Activated B cell treated with CpG ODN at 0.5 μM for 24 hours (primary cell): ENCODE results near the gene ELOVL6. TPM values are rescaled to one million over a fixed set of nuclear protein-coding genes. Genes with fewer than 3 reads are reported as not detected.

ENCODE experiments used
- ATAC-seq: fragments of 200-7000 bp; cut with Tn5 transposase; one replicate; pipeline ENCODE4 v1.10.0; 2021; ENCODE audit warnings: low read depth, mild to moderate bottlenecking, moderate library complexity
- CTCF ChIA-PET: fragments of 350-600 bp; sonication (Branson Sonifier 250); formaldehyde crosslinking; loops from one replicate; lab custom pipeline; 2021; ENCODE audit warnings: antibody characterized with exemption; lab: Charles Lee
- POLR2A ChIA-PET: fragments of 350-600 bp; sonication (Branson Sonifier 250); formaldehyde crosslinking; loops from one replicate; lab custom pipeline; 2021; ENCODE audit warnings: antibody characterized with exemption; lab: Charles Lee
- DNase-seq: peaks from one replicate; pipeline ENCODE4 v3.0.0; 2022
- H3K27ac Mint-ChIP-seq: one replicate; pipeline ENCODE4 v1.8.0; 2020; ENCODE audit warnings: mixed read lengths
- H3K27me3 Mint-ChIP-seq: one replicate; pipeline ENCODE4 v1.8.0; 2021; ENCODE audit warnings: mixed read lengths
- H3K36me3 Mint-ChIP-seq: one replicate; pipeline ENCODE4 v1.8.0; 2021; ENCODE audit warnings: low read depth, mixed read lengths
- H3K4me1 Mint-ChIP-seq: one replicate; pipeline ENCODE4 v1.8.0; 2021; ENCODE audit warnings: mixed read lengths
- H3K4me3 Mint-ChIP-seq: one replicate; pipeline ENCODE4 v1.8.0; 2020; ENCODE audit warnings: mild to moderate bottlenecking, mixed read lengths
- H3K9me3 Mint-ChIP-seq: one replicate; pipeline ENCODE4 v1.8.0; 2020; ENCODE audit warnings: mixed read lengths
- CTCF ChIP-seq: fragments of 200-600 bp; IDR thresholded peaks from one replicate; pipeline ENCODE4 v1.8.0; 2022; ENCODE audit warnings: antibody characterized with exemption, mild to moderate bottlenecking
- intact Hi-C: fragments of 100-400 bp; cut with micrococcal nuclease; formaldehyde crosslinking; loops from one replicate; pipeline ENCODE4 v1.15.1; 2024
- total RNA-seq: library from RNA; stranded (reverse); gene quantifications from 2 replicates; pipeline ENCODE4 v1.2.3, GENCODE V29; 2022

The ELOVL6 gene
- total RNA-seq, 1 donor from 2014 or later, result 2.1 TPM

GRCh38 chr4:110074570-110074969 is 123.8 kb downstream of the ELOVL6 start:
- intact Hi-C loops, result no loop called here
- ATAC-seq, result no peak
- TF ChIP-seq CTCF, result no peak
- POLR2A ChIA-PET, result no interaction called here
- CTCF ChIA-PET, result no interaction called here
- no peak for DNase-seq
- no peak overlapping the region for H3K27ac Mint-ChIP-seq
- H3K36me3 Mint-ChIP-seq, result no peaks in the 10 kb centered on the region
- H3K4me3 Mint-ChIP-seq, result no peak overlapping the region
- H3K27me3 Mint-ChIP-seq, result no peaks in the 10 kb centered on the region
- H3K9me3 Mint-ChIP-seq, result peaks cover 2% of the 10 kb centered on the region
- no peaks in the 10 kb centered on the region for H3K4me1 Mint-ChIP-seq

- no peaks in the 10 kb centered on the region for H3K4me1 Mint-ChIP-seq
- POLR2A ChIA-PET, result no interaction called here
- H3K4me3 Mint-ChIP-seq, result no peak overlapping the region
- H3K27ac Mint-ChIP-seq, result no peak overlapping the region
- CTCF ChIA-PET, result no interaction called here
- intact Hi-C loops, result no loop called here
- H3K27me3 Mint-ChIP-seq, result no peaks in the 10 kb centered on the region
- no peak for ATAC-seq
- no peaks in the 10 kb centered on the region for H3K9me3 Mint-ChIP-seq
- TF ChIP-seq CTCF, result no peak
- no peaks in the 10 kb centered on the region for H3K36me3 Mint-ChIP-seq
- no peak for DNase-seq
These were observed 125.2 kb downstream of the ELOVL6 start for GRCh38 chr4:110073053-110073845.

GRCh38 chr4:110071466-110071865 is 126.9 kb downstream of the ELOVL6 start:
- ATAC-seq, result no peak
- no peak overlapping the region for H3K4me3 Mint-ChIP-seq
- DNase-seq, result no peak
- POLR2A ChIA-PET, result no interaction called here
- CTCF ChIA-PET, result no interaction called here
- no peaks in the 10 kb centered on the region for H3K36me3 Mint-ChIP-seq
- no peaks in the 10 kb centered on the region for H3K27me3 Mint-ChIP-seq
- intact Hi-C loops, result no loop called here
- no peaks in the 10 kb centered on the region for H3K9me3 Mint-ChIP-seq
- no peaks in the 10 kb centered on the region for H3K4me1 Mint-ChIP-seq
- no peak for TF ChIP-seq CTCF
- H3K27ac Mint-ChIP-seq, result no peak overlapping the region

- ATAC-seq (no peak), DNase-seq (no peak)
- Mint-ChIP-seq H3K4me3 (no peak overlapping the region), H3K36me3 (no peaks in the 10 kb centered on the region), H3K4me1 (no peaks in the 10 kb centered on the region), H3K27me3 (no peaks in the 10 kb centered on the region), H3K27ac (no peak overlapping the region), H3K9me3 (no peaks in the 10 kb centered on the region)
- intact Hi-C loops, result no loop called here
- ChIA-PET POLR2A (no interaction called here), CTCF (no interaction called here)
- no peak for TF ChIP-seq CTCF
These were observed 130.2 kb downstream of the ELOVL6 start for GRCh38 chr4:110068248-110068647.

- no peak for TF ChIP-seq CTCF
- ChIA-PET POLR2A (no interaction called here), CTCF (no interaction called here)
- H3K4me3 Mint-ChIP-seq, result no peak overlapping the region
- H3K27me3 Mint-ChIP-seq, result no peaks in the 10 kb centered on the region
- peaks cover 3% of the 10 kb centered on the region for H3K4me1 Mint-ChIP-seq
- H3K9me3 Mint-ChIP-seq, result no peaks in the 10 kb centered on the region
- no peak for ATAC-seq
- H3K36me3 Mint-ChIP-seq, result no peaks in the 10 kb centered on the region
- intact Hi-C loops, result no loop called here
- no peak for DNase-seq
- no peak overlapping the region for H3K27ac Mint-ChIP-seq
These were observed 133.5 kb downstream of the ELOVL6 start for GRCh38 chr4:110064934-110065333.
